Activated naive CD4-positive, alpha-beta T cell treated with anti-CD3 and anti-CD28 coated beads, Interleukin-2, amount 50 U/mL, for 16 hours (primary cell): ENCODE results near the gene CPZ.
"Not testable (repeated sequence)": the region's sequence is repeated elsewhere in the genome, so short reads cannot be mapped to it uniquely, and the experiment has no call there.

Source experiments
- DNase-seq: peaks from one replicate; pipeline ENCODE4 v3.0.0-alpha.2; 2020

The CPZ gene

DNA sequence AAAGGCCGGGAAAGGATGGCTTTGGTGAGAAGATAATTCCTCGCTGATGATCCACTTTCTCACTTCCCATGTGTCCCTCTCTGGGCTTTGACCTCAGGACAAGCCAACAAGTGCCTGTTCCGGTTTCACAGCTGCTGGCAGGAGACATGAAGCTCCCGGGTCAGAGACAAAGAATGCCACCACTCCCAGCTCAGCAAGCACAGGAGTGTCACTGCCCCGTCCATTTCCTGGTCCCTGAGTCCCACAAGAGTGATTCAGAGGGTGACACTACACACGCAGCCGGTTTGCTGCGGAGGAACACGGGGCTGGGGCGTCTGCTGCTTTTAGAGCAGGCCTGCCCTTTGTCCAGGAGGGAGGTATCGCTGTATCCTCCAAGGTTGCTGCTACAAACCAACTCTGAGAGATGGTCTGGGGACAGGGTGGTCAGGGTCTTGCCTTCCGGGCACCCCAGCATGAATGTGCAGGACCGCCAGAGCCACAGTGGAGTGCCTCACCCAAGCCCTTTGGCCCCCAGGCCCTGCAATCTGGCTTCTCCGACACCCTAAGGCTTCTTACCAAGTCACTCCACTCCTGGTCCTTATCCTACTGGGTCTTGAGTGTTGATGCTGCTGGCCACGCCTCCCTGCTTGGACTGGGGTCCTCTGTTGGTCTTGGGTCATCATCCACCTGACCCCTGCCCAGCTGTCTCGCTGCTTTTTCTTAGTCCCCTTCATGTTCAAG lies 49.5 kb downstream of the CPZ start:
- no peak for DNase-seq

DNA sequence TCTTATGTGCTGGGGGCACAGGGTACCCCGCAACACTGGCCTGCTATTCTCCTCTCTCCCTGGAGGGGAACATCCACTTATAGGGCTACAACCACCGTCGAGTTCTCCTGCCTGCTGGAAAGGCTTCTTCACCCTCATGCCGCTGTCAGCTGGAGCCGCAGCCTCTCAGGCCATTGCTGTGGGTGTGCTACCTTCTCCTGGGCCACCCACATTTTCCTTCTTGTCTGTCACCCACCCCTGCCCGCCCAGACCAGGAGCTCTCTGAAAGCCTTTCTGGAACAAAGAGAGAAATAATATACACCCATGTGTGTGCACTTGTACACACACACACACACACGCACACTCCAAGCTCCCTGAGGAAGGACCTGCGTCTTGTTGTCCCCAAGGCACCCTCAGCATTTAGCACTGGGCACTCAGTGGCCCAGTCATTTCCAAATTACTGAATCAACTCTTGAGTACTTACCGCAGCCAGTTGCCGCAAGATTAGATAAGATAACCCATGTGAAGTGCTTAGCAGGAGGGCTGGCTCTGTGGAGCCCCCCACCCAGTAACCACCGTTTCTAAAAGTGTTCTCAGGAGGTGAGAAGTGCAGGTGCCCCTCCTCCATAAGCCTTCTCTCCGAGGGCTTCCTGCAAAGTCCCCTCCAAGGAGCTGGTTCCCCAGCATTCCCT lies 50.2 kb downstream of the CPZ start:
- no peak for DNase-seq

- no peak for DNase-seq
Observed at GRCh38 chr4:8643441-8643840, 50.9 kb downstream of the CPZ start.

- no peak for DNase-seq
Observed at GRCh38 chr4:8643986-8644385, 51.4 kb downstream of the CPZ start.

GRCh38 chr4:8644461-8644891 lies 51.9 kb downstream of the CPZ start:
- no peak for DNase-seq

- no peak for DNase-seq
Observed at GRCh38 chr4:8644966-8645752, 52.6 kb downstream of the CPZ start.

DNA sequence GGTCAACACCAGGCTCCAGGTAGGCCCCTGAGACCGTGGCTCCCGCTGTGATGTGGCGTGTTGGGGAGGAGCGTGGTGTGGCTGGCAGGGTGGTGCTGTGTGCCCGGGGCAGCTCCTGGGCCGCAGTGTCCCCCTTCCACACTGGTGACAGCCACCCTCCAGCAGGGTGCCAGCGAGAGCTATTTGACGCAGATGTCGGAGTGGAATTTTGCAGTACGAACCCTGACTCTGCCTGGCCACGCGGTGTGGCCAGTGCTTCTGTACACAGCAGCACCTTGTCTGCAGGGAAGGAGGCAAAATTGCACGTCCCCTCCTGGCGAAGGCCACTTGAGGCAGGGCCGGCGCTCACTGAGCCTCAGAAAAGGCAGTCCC lies 53.2 kb downstream of the CPZ start:
- DNase-seq: no peak

DNA sequence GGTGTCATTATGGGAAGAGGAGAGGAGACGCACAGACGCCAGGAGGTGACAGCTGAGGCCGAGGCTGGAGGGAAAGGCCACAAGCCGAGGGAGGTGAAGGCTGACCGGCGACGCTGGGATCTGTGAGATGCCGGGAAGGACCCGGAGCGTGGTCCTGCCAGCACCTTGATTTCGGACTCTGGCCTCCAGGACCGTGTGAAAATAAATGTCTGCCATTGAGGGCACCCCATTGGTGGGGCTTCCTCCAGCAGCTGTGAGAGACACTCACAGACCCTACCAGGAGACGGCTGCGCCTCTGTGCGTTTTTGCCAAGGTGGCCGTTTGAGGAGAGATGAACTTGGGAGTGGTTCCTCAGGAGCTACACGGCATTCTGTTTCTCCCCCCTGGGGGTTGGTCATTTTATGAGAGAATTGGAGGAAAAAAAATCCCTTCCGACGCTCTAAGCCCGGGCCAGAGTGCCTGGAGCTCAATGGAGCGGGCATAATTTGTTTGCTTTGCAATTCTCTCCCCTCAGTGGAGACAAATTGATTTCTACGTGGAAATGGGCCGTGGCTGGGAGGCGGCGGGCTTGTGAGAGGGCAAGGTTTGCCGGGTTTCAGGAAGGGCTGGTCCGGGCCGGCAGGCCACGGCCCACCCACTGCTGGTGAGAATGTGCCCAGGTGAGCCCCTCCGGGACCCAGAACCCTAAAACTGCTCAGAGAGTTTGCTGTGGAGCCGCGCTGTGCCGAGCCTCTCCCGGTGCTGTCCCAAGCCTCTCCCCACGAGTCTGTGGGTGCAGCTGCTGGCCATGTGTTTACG lies 53.9 kb downstream of the CPZ start:
- no peak for DNase-seq

DNA sequence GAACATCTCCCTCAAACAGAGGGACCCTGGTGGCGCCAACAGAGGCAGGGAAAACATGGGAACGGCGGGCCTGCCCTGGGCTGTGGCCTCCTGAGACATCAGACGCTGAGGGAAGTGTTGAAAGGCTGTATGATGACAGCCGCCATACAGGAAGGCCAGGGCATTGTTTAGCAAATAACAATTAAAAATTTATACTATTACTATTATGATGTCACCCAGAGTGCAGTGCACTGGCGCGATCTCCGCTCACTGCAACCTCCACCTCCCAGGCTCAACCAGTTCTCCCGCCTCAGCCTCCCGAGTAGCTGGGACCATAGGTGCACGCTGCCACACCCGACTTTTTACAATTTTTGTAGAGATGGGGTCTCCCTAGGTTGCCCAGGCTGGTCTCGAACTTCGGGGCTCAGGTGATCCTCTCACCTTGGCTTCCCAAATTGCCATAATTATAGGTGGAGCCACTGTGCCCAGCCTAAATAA lies 54.6 kb downstream of the CPZ start:
- DNase-seq: no peak

- DNase-seq: no peak
Observed at GRCh38 chr4:8647626-8648025, 55.1 kb downstream of the CPZ start.

- no peak for DNase-seq
Observed at GRCh38 chr4:8648296-8648695, 55.7 kb downstream of the CPZ start.

- DNase-seq: no peak
Observed at GRCh38 chr4:8648816-8649630, 56.5 kb downstream of the CPZ start.

DNA sequence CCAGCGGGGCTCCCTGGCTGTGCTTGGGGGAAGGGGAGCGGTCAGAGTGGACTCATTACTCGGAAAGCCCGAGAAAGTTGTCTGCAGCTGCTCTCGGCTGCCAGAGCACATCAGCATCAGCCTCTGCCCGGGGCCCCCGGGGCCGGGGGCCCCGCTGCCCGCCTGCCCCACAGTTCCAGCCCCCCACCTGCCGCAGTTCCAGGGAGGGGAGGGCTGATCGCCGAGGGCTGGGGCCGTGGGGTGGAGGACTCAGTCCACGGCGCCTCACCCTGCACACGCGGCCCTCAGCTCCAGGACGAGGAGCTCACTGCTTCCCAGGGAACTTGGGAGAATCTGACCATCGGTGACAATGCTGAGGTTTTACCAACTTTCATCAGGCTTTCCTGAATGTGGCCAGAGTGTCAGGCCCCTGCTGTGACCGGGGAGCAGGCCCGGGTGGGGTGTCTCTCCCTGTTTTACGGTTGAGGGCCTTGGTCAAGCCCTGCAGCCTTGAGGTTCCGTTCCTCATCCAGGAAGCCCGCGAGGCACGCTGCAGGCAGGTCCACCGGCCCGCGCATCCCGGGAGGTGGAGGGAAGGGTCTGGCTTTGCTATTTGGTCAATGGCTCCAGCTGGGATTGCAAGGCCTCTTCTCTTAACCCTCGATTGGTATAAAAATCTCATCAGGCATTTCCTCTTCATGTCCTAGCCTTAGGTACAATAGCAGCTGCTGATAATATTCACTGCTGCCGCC lies 57.2 kb downstream of the CPZ start:
- no peak for DNase-seq

- no peak for DNase-seq
Observed at GRCh38 chr4:8651661-8652180, 59.2 kb downstream of the CPZ start.

DNA sequence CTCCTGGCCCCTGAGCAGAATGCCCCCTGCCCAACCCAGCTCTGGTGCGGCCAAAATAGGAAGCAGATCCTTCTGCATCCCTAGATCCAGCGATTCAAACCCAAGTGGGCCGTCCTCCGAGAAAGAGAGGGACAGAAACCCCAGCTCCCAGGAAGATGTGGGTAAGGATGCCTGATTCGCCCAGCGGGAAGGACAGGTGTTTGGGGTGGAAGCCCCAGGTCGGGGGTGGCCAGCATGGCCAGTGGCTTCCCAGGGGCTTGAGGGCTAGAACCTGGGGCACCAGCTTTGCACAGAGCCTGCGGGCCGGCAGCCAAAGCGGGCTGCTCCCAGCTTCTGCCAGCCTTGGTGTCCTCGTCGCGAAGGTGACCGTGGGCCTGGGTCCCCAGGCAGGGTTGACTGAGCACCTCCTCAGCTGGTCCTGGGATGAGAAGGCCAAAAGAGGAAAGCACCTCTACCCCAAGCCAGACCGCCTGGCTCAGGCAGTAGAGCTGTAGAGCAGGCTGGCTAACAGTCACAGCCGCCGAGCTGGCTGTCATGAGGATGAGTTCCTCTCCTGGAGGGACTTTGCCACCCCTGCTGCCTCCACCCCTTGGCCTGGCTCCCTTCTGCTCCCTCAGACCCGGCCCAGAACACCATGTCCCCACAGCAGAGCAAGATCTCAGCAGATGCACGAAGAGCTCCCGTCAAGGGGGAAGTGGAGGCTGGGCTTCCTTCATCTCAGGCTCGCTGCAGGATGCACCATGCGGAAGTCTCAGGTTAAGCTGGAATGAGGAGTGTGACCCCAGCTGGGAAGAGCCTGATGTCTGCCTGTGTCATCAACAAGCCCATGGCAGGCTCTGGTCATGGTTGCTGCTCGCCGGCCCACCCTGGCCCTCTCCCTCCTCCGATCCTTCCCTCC lies 59.9 kb downstream of the CPZ start:
- no peak for DNase-seq

DNA sequence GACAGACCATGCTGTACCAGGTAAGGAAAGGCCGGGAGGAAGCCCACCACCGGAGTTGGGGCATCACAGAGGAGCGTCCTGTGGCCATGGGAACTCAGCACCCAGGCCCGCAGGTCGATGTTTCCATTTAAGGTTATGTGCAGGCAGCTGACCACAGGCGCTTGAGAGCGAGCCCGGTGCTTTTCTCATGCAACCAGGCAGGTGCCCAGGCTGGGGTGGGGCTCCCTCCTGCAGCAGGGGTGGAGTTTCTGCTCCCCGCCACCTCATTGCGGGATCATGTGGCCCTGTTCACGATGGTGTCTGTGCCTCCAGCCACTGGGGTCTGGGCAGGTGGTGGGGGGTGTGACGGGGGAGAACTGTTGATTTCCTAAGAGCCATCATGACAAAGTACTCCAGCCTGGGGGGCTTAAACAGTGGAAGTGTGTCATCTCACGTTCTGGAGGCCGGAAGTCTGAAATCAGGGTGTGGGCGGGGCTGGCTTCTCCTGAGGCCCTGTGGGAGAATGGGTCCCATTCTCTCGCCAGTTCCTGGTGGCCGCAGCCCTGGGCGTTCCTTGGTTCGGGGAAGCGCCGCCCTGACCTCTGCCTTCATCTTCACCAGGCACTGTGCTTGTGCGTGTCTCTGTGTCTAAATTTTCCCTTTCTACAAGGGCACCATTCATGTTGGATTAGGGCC lies 60.9 kb downstream of the CPZ start:
- no peak for DNase-seq

- DNase-seq: not testable (repeated sequence)
Observed at GRCh38 chr4:8654139-8654538, 61.6 kb downstream of the CPZ start.

DNA sequence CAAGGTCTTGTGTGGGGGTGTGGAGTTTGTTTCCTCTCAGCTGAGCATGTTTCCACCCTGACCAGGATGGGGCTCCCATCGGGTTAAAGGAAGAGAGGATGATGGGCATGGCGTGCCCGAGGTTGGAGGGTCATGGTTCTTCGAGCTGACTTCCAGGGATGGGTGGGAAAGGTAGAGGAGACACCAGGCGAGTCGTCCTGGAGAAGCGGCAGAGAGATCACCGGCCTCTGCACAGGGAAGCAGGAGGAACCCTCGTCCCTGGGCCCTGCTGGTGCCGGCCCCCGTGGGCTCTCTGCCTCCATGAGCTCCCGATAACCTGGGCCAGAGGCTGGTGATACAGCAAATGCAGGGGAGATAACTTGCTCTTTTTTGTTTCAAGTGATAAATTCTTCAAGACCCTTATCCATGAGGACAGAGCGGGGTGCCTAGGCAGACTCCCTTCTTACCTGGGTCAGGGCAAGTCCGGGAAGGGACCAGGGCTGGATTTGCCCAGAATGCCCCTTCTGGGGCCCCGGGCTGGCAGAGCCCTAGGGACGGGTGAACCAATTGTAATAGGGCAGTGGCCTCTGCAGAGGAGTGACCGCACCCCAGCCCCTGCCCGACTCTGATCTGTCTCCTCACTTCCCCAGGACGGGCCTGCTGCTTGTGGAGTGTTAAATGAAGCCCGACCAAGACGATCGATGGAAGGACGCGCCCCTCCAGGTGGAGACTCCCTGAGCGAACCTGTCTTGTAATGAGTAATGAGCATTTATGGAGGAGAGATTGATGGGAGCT lies 63.0 kb downstream of the CPZ start:
- no peak for DNase-seq

GRCh38 chr4:8656185-8656517 lies 63.6 kb downstream of the CPZ start:
- DNase-seq: no peak
